HG03135 (cell line): ENCODE data around the gene PLBD2.

Experiments used
- ATAC-seq: cut with Tn5 transposase; IDR thresholded peaks from one replicate; pipeline ENCODE4 v1.9.1; 2021; ENCODE audit warnings: mild to moderate bottlenecking, moderate library complexity; ENCODE audit not compliant: unreplicated experiment

Gene PLBD2

DNA sequence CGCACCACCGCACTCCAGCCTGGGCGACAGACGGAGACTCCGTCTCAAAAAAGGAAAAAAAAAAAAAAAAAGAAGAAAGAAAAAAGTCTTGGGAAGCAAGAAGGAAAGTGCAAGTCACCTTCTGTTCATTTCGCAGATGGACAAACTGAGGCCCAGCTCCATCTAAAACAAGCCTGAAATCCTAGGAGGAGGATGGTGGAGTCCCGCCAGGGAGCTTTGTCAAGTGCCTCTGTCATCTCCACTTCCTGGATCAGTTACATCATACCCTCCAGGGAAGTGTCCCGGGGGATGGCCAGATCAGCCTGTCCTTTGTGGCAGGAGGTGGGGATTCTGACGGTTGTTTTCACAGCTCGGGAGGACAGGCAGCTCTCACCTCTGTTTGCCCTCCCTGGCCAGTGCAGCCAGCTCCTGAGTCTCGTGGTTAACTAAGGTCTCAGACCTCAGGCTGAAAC, 55.1 kb downstream of the PLBD2 start:
- no peak for ATAC-seq

DNA sequence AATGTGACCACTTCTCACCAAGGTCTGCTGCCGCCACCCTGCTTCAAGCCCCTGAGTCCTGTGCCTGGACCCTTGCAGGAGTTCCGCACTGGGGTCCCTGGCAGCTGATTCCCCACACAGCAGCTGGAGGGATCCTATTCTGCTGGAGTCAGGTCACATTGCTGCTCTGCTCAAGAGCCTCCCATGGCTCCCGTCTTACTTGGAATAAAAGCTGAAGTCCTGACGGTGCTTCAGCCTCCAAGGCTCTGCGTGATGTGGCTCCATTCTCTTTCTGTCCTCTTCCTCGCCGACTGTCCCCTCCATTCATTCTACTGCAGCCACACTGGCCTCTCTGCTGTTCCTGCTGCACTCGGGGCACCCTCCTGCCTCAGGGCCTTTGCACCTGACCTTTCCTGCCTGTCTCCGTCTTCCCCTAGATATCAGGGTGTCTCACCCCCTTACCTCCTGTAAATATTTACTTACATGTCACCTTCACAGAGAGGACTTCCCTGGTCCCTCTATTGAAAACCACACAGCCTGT, 56.2 kb downstream of the PLBD2 start:
- ATAC-seq, result no peak

GRCh38 chr12:113416091-113416754, 57.8 kb downstream of the PLBD2 start:
- ATAC-seq, result no peak

DNA sequence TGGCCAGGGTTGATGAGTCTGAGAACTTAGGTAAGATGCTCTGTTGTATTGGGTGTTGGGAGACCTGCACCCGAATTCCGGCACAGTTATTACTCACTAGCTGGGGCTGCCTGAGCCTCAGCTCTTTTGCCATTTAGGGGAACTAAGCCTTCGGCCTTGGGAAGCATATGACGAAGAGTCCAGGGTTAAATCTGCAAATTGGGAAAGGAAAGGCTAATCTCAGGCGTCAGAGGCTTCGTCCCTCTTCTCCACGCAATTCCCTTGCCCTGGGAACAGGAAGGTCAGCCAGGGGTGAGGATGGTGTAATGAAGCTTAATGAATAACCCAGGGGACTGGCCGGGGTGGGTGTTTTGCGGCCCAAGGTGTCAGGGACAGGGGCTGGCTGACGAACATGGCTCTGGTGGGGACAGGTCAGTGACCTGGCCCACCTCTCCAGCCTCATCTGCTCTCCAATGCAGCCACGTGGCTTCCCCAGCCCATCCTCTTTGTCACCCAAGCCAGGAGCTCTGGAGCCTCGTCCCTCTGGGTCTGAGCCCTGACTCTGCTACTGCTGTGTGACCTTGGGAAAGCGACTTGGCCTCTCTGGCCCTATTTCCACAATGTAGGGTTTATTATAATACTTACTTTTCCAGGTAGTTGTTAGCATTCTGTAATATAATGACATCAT, 60.0 kb downstream of the PLBD2 start:
- ATAC-seq, result no peak

GRCh38 chr12:113420996-113421595, 62.7 kb downstream of the PLBD2 start:
- ATAC-seq, result no peak

- peak; percentile 85 for ATAC-seq
Observed at GRCh38 chr12:113422030-113422885, 63.9 kb downstream of the PLBD2 start, which contains the start of gene SDSL. SDSL (plus strand) TSS chr12:113422380; CDS start chr12:113427983, 5,603 bp downstream.

GRCh38 chr12:113422886-113423669, 64.7 kb downstream of the PLBD2 start:
- no peak for ATAC-seq

DNA sequence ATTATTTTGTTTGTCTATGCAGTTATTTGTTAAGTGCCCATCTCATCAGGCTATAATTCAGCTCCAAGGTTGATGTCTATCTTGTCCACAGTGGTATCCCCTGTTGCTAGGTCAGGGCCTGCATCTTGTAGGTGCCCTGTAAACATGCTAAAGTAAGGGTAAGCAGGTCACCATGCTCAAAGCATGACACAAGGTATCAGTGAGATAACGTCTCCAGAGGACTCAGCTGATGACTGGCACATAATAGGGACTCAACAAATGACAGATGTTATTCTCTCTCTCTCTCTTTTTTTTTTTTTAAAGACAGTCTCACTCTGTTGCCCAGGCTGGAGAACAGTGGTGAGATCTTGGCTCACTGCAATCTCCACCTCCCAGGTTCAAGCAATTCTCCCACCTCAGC, 66.1 kb downstream of the PLBD2 start:
- ATAC-seq, result no peak

DNA sequence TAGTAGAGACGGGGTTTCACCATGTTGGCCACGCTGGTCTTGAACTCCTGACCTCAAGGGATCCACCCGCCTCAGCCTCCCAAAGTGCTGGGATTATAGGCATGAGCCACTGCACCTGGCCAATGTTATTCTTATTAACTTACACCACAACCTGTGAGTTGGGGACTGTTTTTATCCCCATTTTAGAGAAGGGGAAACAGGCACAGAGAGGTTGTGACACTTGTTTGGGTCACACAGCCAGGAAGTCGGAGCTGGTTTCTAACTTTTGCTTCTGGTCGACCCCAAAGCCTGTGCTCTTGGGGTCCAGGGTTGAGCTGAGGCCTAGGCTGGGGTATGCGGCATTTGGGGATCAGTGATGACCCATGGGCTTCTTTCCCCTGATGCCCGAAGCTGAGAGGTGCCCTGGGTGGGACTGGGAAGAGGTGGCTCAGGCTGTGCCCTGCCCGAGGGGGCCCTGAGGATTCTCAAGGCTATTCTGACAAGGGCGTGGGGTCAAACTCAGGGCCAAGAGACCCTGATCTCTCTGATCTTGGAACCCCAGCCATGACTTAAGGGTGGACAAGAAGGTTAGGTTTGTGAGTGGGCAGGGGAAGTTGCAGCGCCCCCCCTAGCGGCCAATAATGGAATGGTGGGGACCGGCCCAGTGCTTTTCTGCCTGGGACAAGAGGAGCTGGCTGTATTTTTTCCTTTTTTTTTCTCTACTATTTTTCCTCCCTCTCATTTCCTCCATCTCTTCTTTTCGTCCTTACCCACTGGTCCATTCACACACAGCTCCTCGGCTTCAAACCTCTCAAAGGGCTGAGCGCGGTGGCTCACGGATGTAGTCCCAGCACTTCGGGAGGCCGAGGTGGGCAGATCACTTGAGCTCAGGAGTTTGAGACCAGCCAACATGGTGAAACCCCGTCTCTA, 66.8 kb downstream of the PLBD2 start:
- ATAC-seq, result no peak

DNA sequence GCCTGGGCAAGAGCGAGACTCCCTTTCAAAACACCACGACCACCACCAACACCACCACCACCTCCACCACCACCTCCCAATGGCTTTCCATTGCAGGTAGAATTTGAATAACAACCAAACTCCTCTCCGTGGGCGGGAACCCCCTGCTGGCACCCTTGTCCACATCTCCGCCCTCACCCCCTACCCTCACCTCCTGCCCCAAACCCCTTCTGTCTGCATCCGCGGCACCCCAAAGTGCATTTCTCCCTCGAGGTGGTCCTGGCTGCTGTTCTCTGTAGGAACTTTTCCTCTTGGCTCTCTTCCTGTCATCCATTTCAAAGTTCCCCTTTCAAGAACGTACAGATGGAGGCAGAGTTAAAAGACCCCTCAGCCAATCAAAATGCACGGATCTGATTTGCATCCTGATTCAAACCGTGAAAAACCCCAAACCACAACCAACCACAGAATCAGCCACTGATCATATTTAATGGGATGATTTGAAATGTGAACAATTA, 67.6 kb downstream of the PLBD2 start:
- ATAC-seq, result no peak

- no peak for ATAC-seq
Observed at GRCh38 chr12:113427882-113428281, 69.5 kb downstream of the PLBD2 start.

DNA sequence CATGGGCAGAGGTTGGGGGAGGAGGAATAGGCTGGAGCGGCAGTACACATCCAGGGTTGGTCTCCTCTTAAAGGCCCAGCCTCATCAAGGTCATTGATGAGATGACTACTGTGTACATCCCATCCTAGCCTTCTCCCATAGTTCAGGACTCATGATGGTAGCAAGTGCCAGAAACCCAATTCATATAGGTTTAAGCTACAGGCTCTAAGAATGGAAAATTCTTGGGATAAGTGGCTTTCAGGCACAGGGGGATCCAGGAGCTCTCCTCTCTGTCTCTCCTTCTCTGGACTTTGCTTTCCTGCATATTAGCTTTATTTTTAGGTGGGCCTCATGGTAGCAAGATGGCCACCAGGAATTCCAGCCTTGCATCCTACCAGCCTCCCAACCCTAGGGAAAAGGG, 70.1 kb downstream of the PLBD2 start:
- no peak for ATAC-seq

GRCh38 chr12:113432986-113433385, 74.6 kb downstream of the PLBD2 start:
- ATAC-seq, result no peak

DNA sequence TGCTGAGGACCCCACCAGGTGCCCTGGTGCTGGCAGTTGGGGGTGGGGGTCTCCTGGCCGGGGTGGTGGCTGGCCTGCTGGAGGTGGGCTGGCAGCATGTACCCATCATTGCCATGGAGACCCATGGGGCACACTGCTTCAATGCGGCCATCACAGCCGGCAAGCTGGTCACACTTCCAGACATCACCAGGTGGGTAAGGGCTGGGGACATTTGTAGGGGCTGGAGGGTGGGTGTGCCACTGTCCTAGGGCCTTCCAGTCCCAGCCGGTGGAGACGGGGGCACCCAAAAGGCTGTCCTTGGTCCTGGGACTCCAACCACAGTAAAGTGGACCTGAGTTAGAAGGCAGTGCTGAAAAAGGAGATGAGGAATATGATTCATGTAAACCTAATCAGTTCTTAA, 77.0 kb downstream of the PLBD2 start:
- ATAC-seq, result no peak

DNA sequence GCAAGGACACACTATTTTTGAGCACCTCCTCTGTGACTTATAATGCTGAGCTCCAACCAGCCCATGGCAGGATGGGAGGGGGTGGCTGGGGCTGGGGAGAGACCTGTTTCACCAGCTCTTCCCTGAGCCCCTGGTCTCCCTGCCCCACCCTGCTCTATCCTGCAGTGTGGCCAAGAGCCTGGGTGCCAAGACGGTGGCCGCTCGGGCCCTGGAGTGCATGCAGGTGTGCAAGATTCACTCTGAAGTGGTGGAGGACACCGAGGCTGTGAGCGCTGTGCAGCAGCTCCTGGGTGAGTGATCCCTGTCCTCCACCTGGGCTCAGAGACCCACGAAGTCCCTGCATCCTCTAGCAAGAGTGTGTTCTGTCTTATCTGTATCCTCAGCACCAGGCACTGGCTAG, 78.2 kb downstream of the PLBD2 start:
- no peak for ATAC-seq

DNA sequence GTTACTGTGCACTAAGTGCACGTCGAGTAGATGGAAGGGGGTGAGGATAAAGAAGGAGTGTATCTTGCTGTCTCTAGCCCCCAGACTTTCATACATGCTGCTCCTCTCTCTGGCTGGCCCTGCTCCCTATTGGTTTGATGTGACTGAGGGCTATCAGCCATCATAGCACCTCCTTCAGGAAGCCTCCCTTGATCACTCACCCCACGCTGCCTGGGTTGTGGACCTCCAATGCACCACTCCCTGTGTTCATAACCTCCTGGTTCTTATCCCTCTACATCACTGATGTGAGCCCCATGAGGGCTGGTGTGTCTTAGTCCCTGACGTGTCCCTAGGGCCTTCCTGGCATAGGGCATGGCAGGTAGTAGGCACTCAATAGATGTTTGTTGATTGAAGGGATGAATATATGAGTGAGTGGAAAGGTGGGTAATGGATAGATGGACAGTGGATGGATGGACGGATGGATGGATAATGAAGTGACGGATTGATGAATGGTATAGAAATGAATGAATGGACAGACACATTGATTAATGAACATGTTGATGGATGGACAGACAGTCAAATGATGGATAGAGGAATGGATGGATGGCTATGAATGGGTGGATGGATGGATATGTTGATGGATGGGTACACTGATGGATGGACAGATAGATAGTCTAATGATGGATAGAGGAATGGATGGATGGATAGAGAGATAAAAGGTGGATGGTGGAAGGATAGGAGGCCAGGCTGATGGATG, 78.8 kb downstream of the PLBD2 start:
- ATAC-seq, result no peak

DNA sequence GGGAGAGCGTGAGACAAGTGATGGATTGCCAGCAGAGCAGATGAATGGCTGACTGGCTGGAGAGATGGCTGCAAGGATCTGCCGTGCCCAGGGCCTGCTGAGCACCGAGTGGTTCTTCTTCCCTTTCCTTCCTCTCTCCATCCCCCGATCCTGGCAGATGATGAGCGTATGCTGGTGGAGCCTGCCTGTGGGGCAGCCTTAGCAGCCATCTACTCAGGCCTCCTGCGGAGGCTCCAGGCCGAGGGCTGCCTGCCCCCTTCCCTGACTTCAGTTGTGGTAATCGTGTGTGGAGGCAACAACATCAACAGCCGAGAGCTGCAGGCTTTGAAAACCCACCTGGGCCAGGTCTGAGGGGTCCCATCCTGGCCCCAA, 79.3 kb downstream of the PLBD2 start:
- ATAC-seq, result no peak

DNA sequence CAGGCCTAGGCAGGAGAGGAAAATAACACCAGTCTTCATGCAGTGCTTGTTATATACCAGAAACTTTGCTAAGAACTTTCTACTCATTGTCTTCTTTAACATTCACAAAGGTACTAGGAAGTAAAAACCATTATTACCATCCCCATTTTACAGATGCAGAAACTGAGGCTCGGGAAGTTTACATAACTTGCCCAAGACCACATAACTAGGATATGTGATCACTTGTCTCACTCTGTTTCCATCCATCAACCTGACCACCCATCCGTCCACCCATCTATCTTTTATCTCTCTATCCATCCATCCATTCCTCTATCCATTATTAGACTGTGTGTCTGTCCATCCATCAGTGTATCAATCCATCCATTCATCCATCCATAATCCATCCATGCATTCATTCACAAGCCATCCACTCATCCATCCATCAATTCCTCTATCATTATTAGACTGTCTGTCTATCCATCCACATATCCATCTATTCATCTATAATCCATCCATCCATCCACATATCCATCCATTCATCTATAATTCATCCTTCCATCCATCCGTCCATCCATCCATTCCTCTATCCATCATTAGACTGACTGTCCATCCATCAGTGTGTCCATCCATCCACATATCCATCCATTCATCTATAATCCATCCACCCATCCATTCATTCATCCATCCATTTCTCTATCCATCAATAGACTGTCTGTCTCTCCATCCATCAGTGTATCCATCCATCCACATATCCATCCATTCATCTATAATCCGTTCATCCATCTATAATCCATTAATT, 80.3 kb downstream of the PLBD2 start:
- no peak for ATAC-seq
